GM18861 (cell line): Measurements from ENCODE around the gene APH1B.
"Not testable (repeated sequence)": the region's sequence is repeated elsewhere in the genome, so short reads cannot be mapped to it uniquely, and the experiment has no call there.

Source experiments
- ATAC-seq: cut with Tn5 transposase; IDR thresholded peaks from one replicate; pipeline ENCODE4 v1.9.1; 2021; ENCODE audit not compliant: unreplicated experiment

APH1B gene

DNA sequence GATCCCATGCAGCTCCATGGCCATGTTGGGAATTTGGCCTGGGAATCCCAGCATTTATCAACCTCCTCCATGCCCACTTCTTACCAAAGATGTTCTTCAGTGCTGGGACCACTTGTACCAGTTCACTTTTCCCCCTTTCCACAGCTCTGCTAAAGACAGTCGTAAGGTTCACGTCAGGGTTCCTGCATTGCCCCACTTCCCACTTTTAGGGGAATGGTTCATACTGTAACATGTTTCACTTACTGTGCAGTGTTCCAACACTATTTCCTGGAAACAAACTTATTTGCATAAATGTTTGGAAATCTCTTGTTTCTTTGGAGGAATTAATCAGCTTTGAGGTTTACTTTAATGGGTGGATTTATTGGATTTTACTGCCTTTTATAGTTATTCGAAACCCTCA, 17.0 kb downstream of the APH1B start:
- ATAC-seq: no peak

DNA sequence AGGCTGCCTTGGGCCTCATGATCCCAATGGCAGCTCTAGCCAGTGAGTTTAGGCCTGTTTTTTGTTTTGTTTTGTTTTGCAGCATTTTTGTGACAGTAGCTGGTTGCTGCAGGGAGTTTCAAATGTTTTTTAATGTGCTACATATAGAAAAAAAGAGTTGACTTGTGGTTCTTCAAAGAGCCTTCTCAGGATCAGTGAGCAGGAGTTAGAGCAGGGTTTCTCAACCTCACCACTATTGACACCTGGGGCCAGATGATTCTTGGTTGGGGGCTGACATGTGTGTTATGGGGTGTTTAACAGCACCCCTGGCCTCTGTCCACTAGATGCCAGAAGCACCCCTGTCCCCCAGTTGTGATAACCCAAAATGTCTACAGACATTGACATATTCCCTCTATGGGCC, 17.9 kb downstream of the APH1B start:
- no peak for ATAC-seq

DNA sequence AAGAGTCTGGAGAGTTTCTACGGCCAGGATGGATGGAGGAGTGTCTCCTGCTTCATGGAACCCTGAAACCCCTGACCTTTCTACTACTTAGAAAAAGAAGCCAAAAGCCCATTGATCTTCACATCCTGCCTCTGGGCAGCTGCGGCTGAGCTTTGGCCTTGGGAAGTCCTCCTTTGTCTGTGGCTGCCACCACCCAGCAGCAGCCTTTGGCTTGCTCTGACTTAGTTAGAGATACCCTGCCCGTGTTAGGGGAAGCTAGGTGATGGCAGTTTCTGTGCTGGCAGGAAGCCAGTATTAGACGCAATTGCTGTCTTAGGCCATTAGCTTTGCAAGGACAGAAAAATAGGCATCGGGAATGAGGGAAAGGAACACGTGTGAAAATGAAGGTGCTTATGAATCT, 18.8 kb downstream of the APH1B start:
- no peak for ATAC-seq

DNA sequence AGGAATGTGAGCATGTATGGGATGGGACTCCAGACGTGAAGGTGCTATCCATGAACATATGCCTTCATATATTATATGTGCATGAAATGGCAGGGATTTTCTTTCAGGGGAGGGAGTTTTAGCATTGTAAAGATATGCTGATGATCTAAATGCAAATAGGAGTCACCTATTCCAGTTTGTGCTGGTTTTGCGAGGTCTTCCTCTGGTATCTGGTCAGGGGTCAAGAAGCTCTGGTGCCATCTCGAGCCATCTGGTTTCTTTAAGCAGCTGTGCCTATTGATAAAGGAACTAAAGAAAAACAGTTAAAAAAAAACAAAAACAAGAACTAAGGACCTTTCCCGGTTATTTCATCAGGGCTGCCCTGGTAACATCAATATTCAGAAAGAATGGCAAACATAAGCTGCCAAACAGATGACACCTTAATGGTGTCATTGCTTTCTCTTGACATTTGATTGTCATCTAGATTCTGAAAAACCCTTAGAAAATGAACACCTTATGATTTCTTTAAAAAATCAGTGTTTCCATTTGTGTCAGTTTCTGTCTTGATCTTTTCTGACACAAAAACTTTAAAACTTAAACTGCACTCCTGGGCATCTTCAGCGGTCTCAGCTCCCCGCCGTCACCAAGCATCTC, 22.7 kb downstream of the APH1B start:
- no peak for ATAC-seq

DNA sequence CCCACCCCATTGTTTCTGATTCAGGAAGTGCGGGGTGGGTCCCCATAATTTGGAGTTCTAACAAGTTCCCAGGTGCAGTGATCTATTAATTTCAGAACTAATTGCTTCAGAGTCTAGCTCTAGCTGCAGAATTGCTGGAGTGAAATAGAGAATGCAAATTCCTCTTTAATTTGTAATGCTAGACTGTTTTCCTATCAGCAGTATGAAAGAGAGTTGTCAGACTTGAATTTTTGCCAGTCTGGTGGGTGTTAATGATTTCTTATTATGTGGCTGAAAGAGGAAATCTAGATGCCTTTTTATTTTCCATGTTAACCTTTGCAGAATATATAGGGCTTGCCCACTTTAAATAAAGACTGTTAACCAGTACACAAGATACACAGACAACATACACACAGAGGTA, 23.7 kb downstream of the APH1B start:
- no peak for ATAC-seq

DNA sequence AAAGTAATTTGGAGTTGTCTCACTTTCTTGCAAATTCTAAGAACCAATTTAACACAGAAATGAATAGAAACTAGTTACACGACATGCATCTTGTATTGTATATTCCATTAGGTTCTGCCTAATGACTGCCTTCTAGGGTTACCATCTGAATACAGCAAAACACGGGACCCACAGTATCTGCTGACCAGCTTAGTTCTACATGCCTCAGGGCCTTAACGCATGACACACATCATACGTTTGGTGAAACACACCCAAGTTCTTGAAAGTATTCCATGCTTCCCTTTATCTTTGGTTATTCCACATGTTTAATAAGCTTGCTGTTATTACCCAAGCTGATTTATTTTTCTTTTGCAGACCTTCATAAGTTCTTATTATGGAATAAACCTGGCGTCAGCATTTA, 27.9 kb downstream of the APH1B start:
- ATAC-seq: no peak

DNA sequence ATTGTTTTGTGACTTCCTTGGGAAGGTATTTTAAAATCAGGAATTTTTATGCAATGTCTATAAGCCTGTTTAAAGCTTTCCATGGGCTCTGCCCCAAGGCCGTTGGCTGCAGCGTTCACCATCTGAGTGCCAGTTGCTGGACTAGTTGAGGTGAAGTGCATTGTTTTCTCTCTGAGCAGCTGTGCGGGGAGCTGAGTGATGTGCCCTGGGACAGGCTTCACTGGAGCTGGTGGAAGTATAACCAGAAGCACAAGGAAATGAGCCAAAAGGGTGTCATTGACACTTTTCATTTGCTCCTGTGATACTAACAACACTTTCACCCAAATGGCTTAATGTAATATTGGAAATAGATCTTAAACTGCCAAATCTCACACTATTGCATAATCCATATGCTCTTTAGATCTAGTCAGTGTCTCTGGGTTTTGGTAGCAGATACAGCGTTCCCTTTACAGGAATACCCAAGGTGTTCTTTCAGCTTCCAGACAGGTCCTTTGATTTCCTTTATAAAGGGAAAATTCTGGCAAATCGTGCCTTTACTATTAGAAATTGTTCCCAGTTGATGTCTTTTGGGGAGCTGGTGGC, 29.2 kb downstream of the APH1B start:
- no peak for ATAC-seq

DNA sequence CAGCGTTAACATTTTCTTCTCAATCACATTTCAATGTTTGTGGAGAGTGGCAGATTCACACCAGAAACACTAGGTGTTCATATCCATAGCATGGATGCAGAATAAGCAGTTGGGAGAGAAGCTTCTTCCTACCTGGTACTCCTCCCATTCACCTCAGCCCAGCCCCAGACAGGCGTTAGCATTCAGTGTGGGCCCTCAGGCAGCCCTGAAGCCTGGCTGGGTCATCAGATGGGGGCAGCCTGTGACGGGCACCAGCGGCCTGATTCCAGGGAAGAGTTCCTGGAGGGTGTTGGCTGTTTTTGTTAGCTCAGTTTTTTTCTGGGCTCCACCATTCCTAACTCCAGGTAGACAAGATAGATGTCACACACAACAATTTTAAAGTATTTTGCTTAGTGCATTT, 31.1 kb downstream of the APH1B start:
- ATAC-seq: no peak

DNA sequence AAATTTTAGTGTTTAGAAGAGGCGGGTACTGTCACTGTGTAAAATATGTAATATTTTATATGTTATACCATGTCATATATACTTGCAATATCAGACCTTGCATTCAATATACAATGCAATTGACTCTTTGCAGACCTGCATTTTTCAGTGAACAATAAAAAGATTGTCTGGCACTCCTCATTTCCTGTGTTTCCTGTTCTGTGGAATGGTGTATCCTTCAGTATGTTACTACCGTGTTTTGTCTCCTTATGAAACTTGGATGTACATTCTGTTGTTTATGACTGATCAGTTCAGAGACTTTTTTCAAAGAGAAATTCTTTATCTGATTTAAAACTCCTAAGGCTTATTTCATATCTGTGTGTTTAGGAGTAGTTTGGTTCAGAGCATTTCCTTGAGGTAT, 31.5 kb downstream of the APH1B start:
- no peak for ATAC-seq

DNA sequence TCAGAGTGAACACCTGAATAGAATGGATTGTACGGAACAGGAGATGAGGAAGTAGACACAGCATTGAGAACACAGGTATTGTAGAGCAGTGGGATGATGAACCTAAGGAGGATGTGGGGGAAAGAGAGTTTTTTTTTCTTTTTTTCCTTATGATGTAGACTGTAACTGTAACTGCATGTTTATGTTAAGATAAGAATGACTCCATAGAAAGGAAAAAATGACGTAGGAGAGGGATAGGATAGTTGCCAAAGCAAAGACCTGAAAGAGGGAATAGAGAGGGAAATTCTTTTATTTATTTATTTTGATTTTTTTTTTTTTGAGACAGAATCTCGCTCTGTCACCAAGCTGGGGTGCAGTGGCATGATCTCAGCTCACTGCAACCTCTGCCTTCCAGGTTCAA, 33.2 kb downstream of the APH1B start:
- ATAC-seq: no peak

DNA sequence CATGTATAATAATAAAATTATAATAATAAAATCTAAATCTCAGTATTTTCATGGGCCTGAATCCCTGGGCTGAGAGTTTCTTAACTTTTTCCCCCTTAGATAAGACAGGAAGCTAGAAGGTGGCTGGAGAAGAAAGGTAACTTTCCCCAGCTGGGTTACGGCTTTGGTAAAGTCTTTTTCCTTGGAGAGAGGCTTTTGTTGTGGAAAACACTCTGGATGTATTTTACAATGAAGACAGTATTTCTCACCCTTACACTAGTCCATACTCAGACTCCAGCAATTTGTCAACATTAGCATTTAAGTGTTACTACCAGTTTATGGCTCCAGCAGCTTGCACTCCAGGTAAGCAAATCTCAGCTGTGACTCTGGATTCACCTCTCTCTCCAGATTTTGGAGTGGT, 34.9 kb downstream of the APH1B start:
- no peak for ATAC-seq

DNA sequence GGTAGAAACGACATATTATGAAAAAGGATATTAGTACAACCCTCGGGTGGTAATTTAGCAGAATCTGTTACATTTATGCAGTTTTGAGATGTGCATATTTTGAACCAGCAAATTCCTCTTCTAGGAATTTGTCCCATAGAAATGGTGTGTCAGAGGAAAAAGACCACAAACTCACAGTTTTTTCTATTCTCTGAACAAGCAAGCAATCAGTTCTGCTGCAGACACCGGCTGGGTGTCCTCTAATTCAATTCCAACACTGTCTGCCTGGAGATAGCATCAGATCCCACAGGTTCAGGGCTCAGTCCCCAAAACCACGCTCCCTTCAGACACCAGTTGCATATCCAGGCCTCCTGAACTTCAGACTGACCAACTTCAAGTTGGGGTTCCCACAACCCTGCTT, 36.4 kb downstream of the APH1B start:
- ATAC-seq: no peak

DNA sequence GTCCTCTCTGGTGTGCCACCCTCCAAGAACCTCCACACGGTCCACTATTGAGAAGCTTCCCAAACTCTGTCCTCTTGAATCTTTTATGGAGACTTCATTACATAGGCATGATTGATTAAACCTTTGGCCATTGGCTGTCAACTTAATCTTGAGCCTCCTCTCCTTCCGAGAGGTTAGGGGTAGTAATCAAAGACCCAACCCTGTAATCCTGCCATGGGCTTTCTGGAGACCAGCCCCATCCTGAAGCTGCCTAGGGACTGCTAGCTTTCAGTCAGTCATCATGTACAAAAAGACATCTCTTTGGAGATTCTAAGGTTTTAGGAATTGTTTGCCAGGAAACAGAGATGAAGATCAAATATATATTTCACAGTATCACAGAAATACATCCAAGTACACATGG, 37.0 kb downstream of the APH1B start:
- no peak for ATAC-seq

DNA sequence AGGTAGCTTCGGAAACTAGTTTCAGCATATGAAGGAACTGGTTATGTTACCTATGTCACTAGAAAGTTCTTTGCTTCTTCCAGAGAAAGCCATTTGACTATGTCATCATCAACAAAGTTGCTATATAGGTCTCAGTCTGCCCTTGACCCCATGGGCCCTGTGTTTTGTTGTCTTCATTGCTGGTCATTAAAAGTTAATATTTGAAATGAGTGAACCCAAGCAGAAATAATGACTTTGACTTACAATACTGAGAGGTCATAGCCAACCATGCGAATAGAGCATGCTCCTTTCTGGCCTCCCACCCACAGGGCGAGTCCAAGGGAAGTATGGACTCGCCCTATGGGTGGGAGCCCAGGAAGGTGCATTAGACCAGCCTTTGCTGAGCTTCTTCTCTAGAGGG, 40.9 kb downstream of the APH1B start:
- no peak for ATAC-seq

DNA sequence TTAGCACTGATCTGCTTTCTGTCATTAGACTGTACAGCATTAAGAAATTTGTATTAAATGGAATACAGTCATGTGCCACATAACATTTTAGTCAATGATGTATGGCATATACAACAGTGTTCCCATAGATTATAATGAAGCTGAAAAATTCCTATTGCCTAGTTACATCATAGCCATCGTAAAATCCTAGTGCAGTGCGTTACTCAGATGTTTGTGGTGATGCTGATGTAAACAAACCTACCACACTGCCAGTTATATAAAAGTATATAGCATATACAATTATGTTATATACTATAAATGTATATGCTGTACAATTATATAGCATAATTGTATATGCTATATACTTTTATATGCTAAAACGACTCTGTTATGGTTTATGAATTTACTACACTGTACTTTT, 41.7 kb downstream of the APH1B start:
- ATAC-seq: no peak

DNA sequence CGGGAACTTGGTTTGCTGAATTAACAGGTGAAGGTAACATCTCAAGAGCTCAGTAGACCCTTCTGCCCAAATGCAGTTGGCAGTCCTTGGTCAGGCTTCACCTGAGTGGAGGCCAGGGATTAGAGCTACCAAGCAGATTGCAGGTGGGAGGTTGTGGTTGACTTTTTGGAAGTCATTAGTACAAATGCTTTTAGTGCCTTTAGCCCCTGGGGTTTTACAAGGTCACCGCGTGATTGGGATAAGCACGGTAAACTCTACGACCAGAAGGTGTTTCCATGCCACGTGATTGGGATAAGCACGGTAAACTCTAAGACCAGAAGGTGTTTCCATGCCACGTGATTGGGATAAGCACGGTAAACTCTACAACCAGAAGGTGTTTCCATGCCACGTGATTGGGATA, 43.0 kb downstream of the APH1B start:
- ATAC-seq: not testable (repeated sequence)

DNA sequence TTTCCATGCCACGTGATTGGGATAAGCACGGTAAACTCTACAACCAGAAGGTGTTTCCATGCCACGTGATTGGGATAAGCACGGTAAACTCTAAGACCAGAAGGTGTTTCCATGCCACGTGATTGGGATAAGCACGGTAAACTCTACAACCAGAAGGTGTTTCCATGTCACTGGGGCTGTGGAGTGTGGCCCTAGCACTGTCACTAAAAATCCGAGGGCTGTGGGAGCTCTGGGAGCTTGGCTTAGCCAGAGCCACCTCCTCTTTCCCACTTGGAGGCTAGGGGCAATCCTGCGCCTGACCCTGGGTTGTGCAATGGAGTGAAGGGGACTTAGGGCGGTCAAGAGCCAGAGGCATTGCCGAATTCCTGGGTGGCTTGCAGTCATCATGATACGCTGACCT, 43.6 kb downstream of the APH1B start:
- ATAC-seq: not testable (repeated sequence)

DNA sequence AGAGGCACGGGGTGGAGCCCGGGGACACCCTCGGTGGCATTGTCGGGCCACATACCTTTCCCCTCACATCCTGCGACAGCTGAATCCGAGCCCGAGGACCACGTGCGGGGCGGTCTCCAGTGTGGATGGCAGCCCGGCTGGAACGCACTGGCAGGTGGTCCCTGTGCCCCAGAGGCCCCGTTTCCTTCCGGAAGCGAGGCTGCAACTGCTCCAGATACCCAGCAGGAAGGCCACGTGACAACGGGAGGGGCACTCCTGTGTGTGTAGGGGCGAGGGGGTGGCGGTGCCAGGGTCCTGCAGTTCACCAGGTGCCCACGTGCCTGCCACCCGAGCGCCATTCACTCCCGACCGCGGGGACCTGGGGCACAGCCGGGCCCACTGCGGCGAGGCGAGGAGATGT, 44.1 kb downstream of the APH1B start:
- no peak for ATAC-seq

DNA sequence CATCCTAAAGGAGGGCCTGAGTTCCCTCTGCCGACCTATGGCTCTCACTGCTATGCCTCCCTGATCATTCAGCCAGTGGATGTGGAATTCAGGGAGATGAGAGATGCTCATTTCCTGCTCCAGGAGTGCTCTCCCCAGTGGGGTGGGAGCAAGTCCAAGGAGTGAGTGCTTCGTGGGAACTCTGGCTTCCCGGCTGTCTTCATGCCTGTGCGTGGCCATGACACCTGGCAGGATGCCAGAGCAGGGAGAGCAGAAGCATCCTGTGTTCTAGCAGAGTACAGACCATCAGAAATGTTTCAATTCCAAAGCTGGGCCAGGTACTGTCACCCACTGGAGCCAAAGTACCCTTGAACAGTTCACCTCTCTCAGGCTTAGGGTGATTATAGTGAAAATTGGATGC, 45.1 kb downstream of the APH1B start:
- no peak for ATAC-seq

DNA sequence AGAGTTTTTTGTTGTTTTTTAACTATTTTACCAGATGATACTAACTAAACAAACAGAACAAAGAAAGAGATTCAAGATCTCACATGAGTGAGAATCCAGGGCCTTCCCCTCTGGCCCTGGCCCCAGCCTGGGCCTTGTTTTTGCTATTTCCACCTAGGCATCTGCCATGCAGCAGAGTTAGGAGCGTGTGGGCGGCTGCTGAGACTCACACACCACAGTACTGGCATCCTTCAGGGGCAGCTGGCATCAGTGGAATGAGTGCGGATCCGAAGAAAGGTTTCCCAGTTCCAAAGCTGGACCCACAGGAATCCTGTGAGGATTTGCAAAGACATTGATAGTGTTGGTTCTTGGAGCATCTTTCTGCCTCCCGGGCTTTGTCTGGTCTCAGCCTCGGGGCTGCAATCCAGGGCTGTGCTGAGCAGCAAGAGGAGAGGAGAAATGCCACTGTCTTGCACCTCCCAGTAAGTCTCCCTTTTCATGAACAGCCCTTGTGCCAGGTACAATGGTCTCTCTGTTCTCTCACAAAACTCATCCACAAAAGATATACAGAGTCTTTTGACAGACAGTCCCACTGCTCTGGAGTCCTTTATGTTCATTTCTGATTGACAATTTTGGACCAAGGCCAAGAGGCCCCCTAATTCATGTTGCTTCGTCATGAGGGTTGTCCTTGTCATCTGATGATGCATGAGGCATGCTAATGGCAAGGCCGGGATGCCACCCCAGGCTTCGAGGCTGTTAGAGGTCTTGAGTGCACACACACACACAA, 46.6 kb downstream of the APH1B start:
- ATAC-seq: no peak

DNA sequence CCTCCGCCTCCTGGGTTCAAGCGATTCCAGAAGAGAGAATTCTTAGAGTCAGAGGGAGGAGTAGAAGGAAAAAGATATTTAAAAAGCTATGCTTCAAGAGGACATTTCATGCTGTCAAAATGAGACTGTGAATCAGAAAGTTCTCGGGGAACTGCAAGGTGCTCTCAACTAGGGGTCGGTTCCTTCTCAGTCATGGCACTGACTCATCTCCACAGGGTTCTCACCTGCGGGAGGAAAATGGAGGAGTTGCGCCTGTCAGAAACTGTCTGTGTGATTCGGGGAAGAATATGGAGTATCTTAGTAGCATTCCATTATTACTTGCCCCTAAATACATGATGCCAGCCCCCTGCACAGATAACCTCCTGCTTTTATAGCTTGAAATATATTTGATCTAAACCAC, 47.4 kb downstream of the APH1B start:
- no peak for ATAC-seq

DNA sequence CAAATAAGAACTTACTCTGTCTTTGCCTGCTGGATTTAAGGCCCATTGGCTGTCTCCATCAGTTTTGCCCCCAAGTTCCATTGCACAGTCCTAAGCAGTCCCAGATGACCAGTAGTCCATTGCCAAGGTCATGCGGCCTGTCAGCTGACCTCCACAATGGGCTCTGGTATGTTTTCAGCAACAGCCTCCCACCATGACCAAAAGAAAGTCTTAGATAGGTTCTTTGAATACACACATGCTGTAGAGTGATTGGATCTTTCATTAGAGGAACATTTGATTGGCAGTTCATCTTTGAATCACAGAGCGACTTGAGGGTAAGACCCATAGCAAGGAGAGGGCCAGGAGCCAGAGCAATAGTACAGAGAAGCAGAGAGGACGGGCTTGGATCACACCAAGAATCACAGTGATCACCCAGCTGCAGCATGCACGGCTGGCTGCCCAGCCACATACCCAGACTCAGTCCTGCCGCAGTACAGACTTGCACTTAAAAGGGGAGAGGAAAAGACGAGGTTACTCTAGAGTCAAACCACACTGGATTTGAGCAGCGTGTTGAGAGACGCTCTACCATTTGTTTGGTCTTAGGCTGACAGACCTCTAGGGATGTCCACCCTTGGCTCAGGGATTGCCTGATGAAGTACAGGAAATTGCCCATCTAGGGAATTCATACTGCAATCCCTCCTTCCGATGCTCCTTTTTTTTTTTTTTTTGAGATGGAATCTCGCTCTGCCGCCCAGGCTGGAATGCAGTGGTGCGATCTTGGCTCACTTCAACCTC, 50.4 kb downstream of the APH1B start:
- ATAC-seq: no peak
